Mesendoderm (in vitro differentiated cells): Measurements from ENCODE around the gene ETDA.

Experiments used
- DNase-seq: peaks from one replicate; pipeline ENCODE4 v3.0.0; 2013
- H2AK5ac ChIP-seq: 2 replicates; pipeline ENCODE4 v1.6.1; 2013; ENCODE audit warnings: low read length, inconsistent platforms
- H2BK120ac ChIP-seq: 2 replicates; pipeline ENCODE4 v1.6.1; 2013; ENCODE audit warnings: low read depth, mild to moderate bottlenecking, low read length, moderate library complexity, mixed read lengths
- H2BK15ac ChIP-seq: replicated peaks from 2 replicates; pipeline ENCODE4 v1.6.1; 2013; ENCODE audit warnings: low read depth, mild to moderate bottlenecking, moderate library complexity
- H2BK5ac ChIP-seq: 2 replicates; pipeline ENCODE4 v1.6.1; 2013; ENCODE audit warnings: low read length, inconsistent platforms
- H3K18ac ChIP-seq: 2 replicates; pipeline ENCODE4 v1.6.1; 2013; ENCODE audit warnings: mild to moderate bottlenecking, low read length, mixed read lengths
- H3K23ac ChIP-seq: one replicate; pipeline ENCODE4 v1.6.1; 2013; ENCODE audit warnings: low read length
- H3K27ac ChIP-seq: 2 replicates; pipeline ENCODE4 v1.5.1; 2013; ENCODE audit warnings: low read depth, mild to moderate bottlenecking, inconsistent platforms, low read length, moderate library complexity
- H3K27me3 ChIP-seq: 2 replicates; pipeline ENCODE4 v1.6.1; 2013; ENCODE audit warnings: low read length, control low read depth, mild to moderate bottlenecking, inconsistent platforms; ENCODE audit not compliant: insufficient read depth, poor library complexity
- H3K36me3 ChIP-seq: 2 replicates; pipeline ENCODE4 v1.6.1; 2013; ENCODE audit warnings: low read length, inconsistent platforms; ENCODE audit not compliant: control insufficient read depth, insufficient read depth
- H3K4ac ChIP-seq: one replicate; pipeline ENCODE4 v1.6.1; 2013; ENCODE audit warnings: low read depth, mild to moderate bottlenecking, low read length, moderate library complexity
- H3K4me1 ChIP-seq: 2 replicates; pipeline ENCODE4 v1.6.1; 2013; ENCODE audit warnings: low read depth, low read length, inconsistent platforms; ENCODE audit not compliant: control insufficient read depth
- H3K4me2 ChIP-seq: 2 replicates; pipeline ENCODE4 v1.6.1; 2013; ENCODE audit warnings: low read length
- H3K4me3 ChIP-seq: 2 replicates; pipeline ENCODE4 v1.5.1; 2013; ENCODE audit warnings: mild to moderate bottlenecking, low read length
- H3K56ac ChIP-seq: one replicate; pipeline ENCODE4 v1.6.1; 2013; ENCODE audit warnings: low read length
- H3K79me1 ChIP-seq: 2 replicates; pipeline ENCODE4 v1.6.1; 2013; ENCODE audit warnings: low read length, inconsistent platforms
- H3K79me2 ChIP-seq: 2 replicates; pipeline ENCODE4 v1.6.1; 2013; ENCODE audit warnings: mild to moderate bottlenecking, low read length; ENCODE audit not compliant: control insufficient read depth, insufficient read depth
- H3K9ac ChIP-seq: 2 replicates; pipeline ENCODE4 v1.6.1; 2013; ENCODE audit warnings: low read length, inconsistent platforms
- H4K5ac ChIP-seq: one replicate; pipeline ENCODE4 v1.6.1; 2013; ENCODE audit warnings: low read length
- H4K8ac ChIP-seq: one replicate; pipeline ENCODE4 v1.6.1; 2013; ENCODE audit warnings: low read depth, mild to moderate bottlenecking, control low read depth, low read length, moderate library complexity
- WGBS: extraction: QIAGEN DNeasy Blood & Tissue Kit; methylation state at CpG from one replicate; pipeline ENCODE4 v1.1.7; 2013; ENCODE audit warnings: low lambda C conversion rate, missing lambda C conversion rate; ENCODE audit not compliant: insufficient coverage; ENCODE audit errors: extremely low coverage; 5-methylcytosine and 5-hydroxymethylcytosine counted together

ETDA gene

DNA sequence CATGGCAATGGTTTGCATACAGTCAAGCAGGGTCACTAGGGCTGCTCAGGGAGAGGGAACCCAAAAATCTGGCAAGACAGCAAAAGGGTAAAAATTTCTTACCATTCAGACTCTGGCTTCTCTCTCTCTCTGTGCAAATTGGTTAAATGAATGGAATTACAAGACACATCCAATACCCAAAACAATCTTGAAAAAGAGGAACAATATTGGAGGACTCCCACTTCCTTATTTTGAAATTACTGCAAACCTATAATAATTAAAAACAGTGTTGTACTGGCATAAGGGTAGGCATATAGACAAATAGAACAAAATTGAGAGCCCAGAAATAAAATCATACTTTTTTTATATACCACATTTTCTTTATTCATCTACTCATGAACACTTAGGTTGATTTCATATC lies 24.1 kb downstream of the ETDA start:
- no peaks in the 10 kb centered on the region for H3K79me2 ChIP-seq
- H2BK15ac ChIP-seq, result no peak overlapping the region
- H2AK5ac ChIP-seq, result no peak overlapping the region
- H3K4me3 ChIP-seq, result no peak overlapping the region
- no peak for DNase-seq
- H4K8ac ChIP-seq, result no peak overlapping the region
- no peaks in the 10 kb centered on the region for H3K27me3 ChIP-seq
- H3K18ac ChIP-seq, result no peak overlapping the region
- H3K27ac ChIP-seq, result no peak overlapping the region
- H3K56ac ChIP-seq, result no peak overlapping the region
- H2BK120ac ChIP-seq, result no peak overlapping the region
- no peak overlapping the region for H3K9ac ChIP-seq
- H3K4ac ChIP-seq, result no peak overlapping the region
- no peak overlapping the region for H3K4me2 ChIP-seq
- no peak overlapping the region for H4K5ac ChIP-seq
- H3K23ac ChIP-seq, result no peak overlapping the region
- H2BK5ac ChIP-seq, result no peak overlapping the region
- H3K79me1 ChIP-seq, result no peaks in the 10 kb centered on the region
- no peaks in the 10 kb centered on the region for H3K36me3 ChIP-seq
- no peaks in the 10 kb centered on the region for H3K4me1 ChIP-seq

- H3K27me3 ChIP-seq, result no peaks in the 10 kb centered on the region
- H3K79me2 ChIP-seq, result no peaks in the 10 kb centered on the region
- H3K4me2 ChIP-seq, result no peak overlapping the region
- no peak for DNase-seq
- H3K36me3 ChIP-seq, result no peaks in the 10 kb centered on the region
- H3K79me1 ChIP-seq, result no peaks in the 10 kb centered on the region
- no peak overlapping the region for H3K18ac ChIP-seq
- H3K27ac ChIP-seq, result no peak overlapping the region
- no peak overlapping the region for H3K23ac ChIP-seq
- no peak overlapping the region for H4K5ac ChIP-seq
- H3K56ac ChIP-seq, result no peak overlapping the region
- no peak overlapping the region for H2BK5ac ChIP-seq
- H3K4ac ChIP-seq, result no peak overlapping the region
- H4K8ac ChIP-seq, result no peak overlapping the region
- H3K4me1 ChIP-seq, result no peaks in the 10 kb centered on the region
- H2BK120ac ChIP-seq, result no peak overlapping the region
- H2AK5ac ChIP-seq, result no peak overlapping the region
- H3K9ac ChIP-seq, result no peak overlapping the region
- no CpG with 5 or more reads among the region's 2 CpGs for WGBS
- no peak overlapping the region for H3K4me3 ChIP-seq
- no peak overlapping the region for H2BK15ac ChIP-seq
These were observed 35.5 kb downstream of the ETDA start for GRCh38 chrX:135287266-135287823.

DNA sequence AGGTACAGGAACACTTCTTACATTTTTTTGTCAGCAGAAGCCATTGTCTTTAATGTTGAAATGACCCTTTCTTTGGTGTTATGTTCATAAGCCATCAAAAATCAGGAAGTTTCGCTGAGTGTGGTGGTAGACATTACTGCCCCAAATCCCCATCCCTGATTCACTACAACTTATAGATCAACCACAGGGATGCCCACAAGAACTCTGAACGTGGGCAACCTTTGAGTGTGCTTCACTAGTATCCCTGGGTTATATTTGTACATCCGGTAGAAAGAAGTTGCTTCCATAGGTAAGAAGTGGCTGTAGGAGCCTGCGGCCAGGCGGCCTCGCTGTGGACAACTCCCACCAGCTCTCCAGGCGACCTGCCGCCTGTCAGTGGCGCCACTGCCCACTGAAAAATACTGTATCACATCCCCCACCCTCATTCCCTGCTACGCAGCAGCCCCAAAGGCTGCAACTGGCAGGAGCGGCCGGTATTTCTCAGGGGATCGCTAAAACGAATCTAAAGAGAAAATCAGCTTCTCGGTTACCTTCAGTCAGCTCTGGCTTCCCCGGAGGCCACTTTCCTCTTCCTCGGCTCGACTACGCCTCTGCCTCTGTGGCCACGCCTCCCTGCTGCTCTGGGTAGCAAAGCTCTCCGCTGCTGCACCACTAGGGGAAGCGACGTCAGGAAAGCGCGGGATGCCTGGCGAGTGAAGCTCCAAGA lies 43.5 kb downstream of the ETDA start:
- Histone ChIP-seq H4K5ac (no peak overlapping the region), H3K27ac (no peak overlapping the region), H3K9ac (peak overlapping the region; percentile 38), H3K23ac (no peak overlapping the region), H3K79me2 (no peaks in the 10 kb centered on the region), H3K4ac (no peak overlapping the region), H3K36me3 (no peaks in the 10 kb centered on the region), H3K4me2 (peak overlapping the region; percentile 52), H3K27me3 (no peaks in the 10 kb centered on the region), H2BK15ac (no peak overlapping the region), H3K4me3 (peak overlapping the region; percentile 42), H2AK5ac (no peak overlapping the region), H2BK5ac (no peak overlapping the region), H3K79me1 (no peaks in the 10 kb centered on the region), H3K56ac (peak overlapping the region; percentile 56), H4K8ac (no peak overlapping the region), H3K4me1 (no peaks in the 10 kb centered on the region), H3K18ac (no peak overlapping the region), H2BK120ac (no peak overlapping the region)
- peak; percentile 79 for DNase-seq
- WGBS, result no CpG with 5 or more reads among the region's 26 CpGs

DNA sequence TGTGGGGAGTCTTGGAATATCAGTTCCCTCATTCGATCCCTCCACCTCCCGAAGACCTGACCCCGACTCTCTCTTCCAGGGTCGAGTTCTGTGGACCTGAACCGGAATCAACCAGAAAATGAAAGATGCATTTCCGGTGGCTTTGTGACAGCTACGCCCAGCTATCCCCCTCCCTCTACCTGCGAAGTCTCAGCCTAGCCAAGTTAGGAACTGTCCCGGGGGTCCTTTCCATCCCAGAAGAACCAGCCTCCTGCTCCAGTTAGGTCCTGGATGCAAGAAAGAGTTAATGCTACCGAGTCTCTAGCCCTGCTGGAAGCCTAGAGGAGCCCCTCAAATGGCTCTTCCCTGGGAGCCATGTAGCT lies 44.1 kb downstream of the ETDA start:
- H4K5ac ChIP-seq, result no peak overlapping the region
- no peak overlapping the region for H2BK120ac ChIP-seq
- no peak overlapping the region for H3K4ac ChIP-seq
- H3K27ac ChIP-seq, result no peak overlapping the region
- no peak overlapping the region for H3K23ac ChIP-seq
- H3K79me1 ChIP-seq, result no peaks in the 10 kb centered on the region
- no peak overlapping the region for H3K4me2 ChIP-seq
- H3K79me2 ChIP-seq, result no peaks in the 10 kb centered on the region
- H2BK15ac ChIP-seq, result no peak overlapping the region
- no peaks in the 10 kb centered on the region for H3K4me1 ChIP-seq
- no peak overlapping the region for H2BK5ac ChIP-seq
- H4K8ac ChIP-seq, result no peak overlapping the region
- H2AK5ac ChIP-seq, result no peak overlapping the region
- no peak overlapping the region for H3K4me3 ChIP-seq
- H3K27me3 ChIP-seq, result no peaks in the 10 kb centered on the region
- no peak overlapping the region for H3K9ac ChIP-seq
- H3K56ac ChIP-seq, result no peak overlapping the region
- no peak overlapping the region for H3K18ac ChIP-seq
- WGBS, result no CpG with 5 or more reads among the region's 10 CpGs
- no peak for DNase-seq
- H3K36me3 ChIP-seq, result no peaks in the 10 kb centered on the region

GRCh38 chrX:135302269-135302873 lies 50.5 kb downstream of the ETDA start:
- Histone ChIP-seq H2BK120ac (no peak overlapping the region), H3K23ac (no peak overlapping the region)
- WGBS, result no CpG with 5 or more reads among the region's 5 CpGs

More at GRCh38 chrX:135302269-135302873, 50.5 kb downstream of the ETDA start:
- H3K27me3 ChIP-seq, result no peaks in the 10 kb centered on the region
- H4K5ac ChIP-seq, result no peak overlapping the region
- no peak overlapping the region for H3K4me2 ChIP-seq
- no peak overlapping the region for H2BK5ac ChIP-seq
- H2BK15ac ChIP-seq, result no peak overlapping the region
- H3K9ac ChIP-seq, result no peak overlapping the region
- no peaks in the 10 kb centered on the region for H3K4me1 ChIP-seq
- no peak overlapping the region for H2AK5ac ChIP-seq
- H3K36me3 ChIP-seq, result no peaks in the 10 kb centered on the region
- H3K18ac ChIP-seq, result no peak overlapping the region
- no peak overlapping the region for H3K56ac ChIP-seq
- no peak overlapping the region for H3K4me3 ChIP-seq
- peak; percentile 1 for DNase-seq
- no peaks in the 10 kb centered on the region for H3K79me2 ChIP-seq
- H3K27ac ChIP-seq, result no peak overlapping the region
- no peak overlapping the region for H4K8ac ChIP-seq
- no peak overlapping the region for H3K4ac ChIP-seq
- H3K79me1 ChIP-seq, result no peaks in the 10 kb centered on the region
